K562 (cell line): ENCODE results near the gene RPL38. TPM values are rescaled to one million over a fixed set of nuclear protein-coding genes. Genes with fewer than 3 reads are reported as not detected.

ENCODE experiments used
- ATAC-seq: fragments of 200-7000 bp; cut with Tn5 transposase; 3 replicates; pipeline ENCODE4 v1.9.1; 2020; ENCODE audit warnings: moderate library complexity
- BruUV-seq: library from RNA; stranded (reverse); fragments of 400-500 nt; replicated peaks from 2 replicates; lab custom pipeline; 2021; lab: Mats Ljungman, UMichigan
- CTCF ChIA-PET: fragments of 300-600 bp; formaldehyde crosslinking; extraction: SDS; loops from one replicate; lab custom pipeline; 2021; ENCODE audit warnings: low intra/inter-chr PET ratio; lab: Yijun Ruan, JAX
- POLR2A ChIA-PET: fragments of 300-600, 350-650 bp; sonication (Branson Sonifier 250); formaldehyde crosslinking; extraction: SDS; loops from one replicate; lab custom pipeline; 2021; ENCODE audit warnings: antibody characterized with exemption, inconsistent platforms; lab: Yijun Ruan, JAX
- DNase-seq, 4 experiments: peaks; one replicate each; pipeline versions ENCODE4 v3.0.0 to v3.0.0-alpha.2; 2011 to 2018; ENCODE audit warnings: low spot score in 3 of 4, mixed read lengths in 3 of 4; ENCODE audit errors: extremely low read depth in 1 of 4
- FAIRE-seq: peaks from 2 replicates; lab custom pipeline; 2011; peaks lifted over from hg19 to GRCh38; lab: Jason Lieb, UNC
- H2AFZ ChIP-seq: 2 replicates; pipeline ENCODE4 v1.6.0; 2011; ENCODE audit warnings: low read depth, low read length, control low read depth, inconsistent platforms
- H3K27ac ChIP-seq: fragments of 200-600 bp; 3 replicates; pipeline ENCODE4 v1.8.0; 2011; ENCODE audit warnings: low read depth, mild to moderate bottlenecking, control low read depth, inconsistent platforms, low read length, moderate library complexity, mixed read lengths; ENCODE audit errors: extremely low read depth
- H3K27me3 ChIP-seq, 2 experiments: fragments of 300-600 bp in 1 of 2; 2 replicates in 1 of 2; 3 replicates in 1 of 2; pipeline versions ENCODE4 v1.6.0 to v1.8.0; 2011; ENCODE audit warnings: inconsistent platforms in 2 of 2, low read length in 2 of 2, mild to moderate bottlenecking in 1 of 2, mixed read lengths in 1 of 2, moderate library complexity in 1 of 2; ENCODE audit not compliant: control insufficient read depth in 2 of 2, insufficient read depth in 2 of 2
- H3K36me3 ChIP-seq: fragments of 300-600 bp; 3 replicates; pipeline ENCODE4 v1.8.0; 2011; ENCODE audit warnings: mild to moderate bottlenecking, low read length, inconsistent platforms; ENCODE audit not compliant: control insufficient read depth, insufficient read depth
- H3K4me1 ChIP-seq, 2 experiments: fragments of 200-600 bp in 1 of 2; replicated peaks in 1 of 2; 2 replicates in 1 of 2; 3 replicates in 1 of 2; pipeline versions ENCODE4 v1.5.1 to v1.8.0; 2011; ENCODE audit warnings: inconsistent platforms in 2 of 2, low read length in 2 of 2, mild to moderate bottlenecking in 1 of 2, mixed read lengths in 1 of 2, moderate library complexity in 1 of 2; ENCODE audit not compliant: control insufficient read depth in 2 of 2, insufficient read depth in 2 of 2
- H3K4me2 ChIP-seq: 2 replicates; pipeline ENCODE4 v1.6.1; 2011; ENCODE audit warnings: low read length, control low read depth, inconsistent platforms, mixed read lengths; ENCODE audit not compliant: insufficient read depth
- H3K4me3 ChIP-seq: fragments of 200-600 bp; sonication (generic), shearing (Covaris generic); 2 replicates; pipeline ENCODE4 v1.5.1; 2016; ENCODE audit warnings: control low read depth, inconsistent platforms
- H3K79me2 ChIP-seq: fragments of 200-600 bp; 3 replicates; pipeline ENCODE4 v1.8.0; 2011; ENCODE audit warnings: low read length, inconsistent platforms; ENCODE audit not compliant: control insufficient read depth, insufficient read depth
- H3K9ac ChIP-seq, 2 experiments: 2 replicates each; pipeline versions ENCODE4 v1.6.0 to v1.6.1; 2011; ENCODE audit warnings: low read depth in 2 of 2, low read length in 2 of 2, control low read depth in 1 of 2, inconsistent platforms in 1 of 2, mild to moderate bottlenecking in 1 of 2, mixed read lengths in 1 of 2; ENCODE audit not compliant: insufficient read depth in 1 of 2
- H3K9me1 ChIP-seq: one replicate; pipeline ENCODE4 v1.6.0; 2011; ENCODE audit warnings: inconsistent platforms, mild to moderate bottlenecking, low read length, moderate library complexity; ENCODE audit not compliant: control insufficient read depth, insufficient read depth
- H3K9me3 ChIP-seq: replicated peaks from 2 replicates; pipeline ENCODE4 v1.5.1; 2011; ENCODE audit warnings: low read depth, low read length, inconsistent platforms; ENCODE audit not compliant: control insufficient read depth, insufficient read depth
- H4K20me1 ChIP-seq: replicated peaks from 2 replicates; pipeline ENCODE4 v1.6.1; 2011; ENCODE audit warnings: low read length, inconsistent platforms, mixed read lengths; ENCODE audit not compliant: control insufficient read depth, insufficient read depth
- GABPA ChIP-seq: fragments of 200-800 bp; sonication (Bioruptor generic); conservative IDR thresholded peaks from 2 replicates; pipeline ENCODE4 v1.6.1; 2016; ENCODE audit warnings: low read depth, missing genetic modification characterization, missing compliant biosample characterization
- RAD51 ChIP-seq: fragments of 450-650 bp; IDR thresholded peaks from 2 replicates; pipeline ENCODE4 v1.7.1; 2016; ENCODE audit warnings: low read depth, mild to moderate bottlenecking, borderline replicate concordance
- TFE3 ChIP-seq: fragments of 450-650 bp; formaldehyde crosslinking; IDR thresholded peaks from 2 replicates; pipeline ENCODE4 v1.4.0; 2020; ENCODE audit warnings: mild to moderate bottlenecking, mixed read lengths
- WGBS: fragments of 100-300 bp; shearing (Covaris generic); methylation state at CpG from one replicate; pipeline ENCODE4 v1.1.6; 2016; ENCODE audit warnings: low coverage, mixed read lengths; ENCODE audit not compliant: insufficient coverage; ENCODE audit errors: missing lambda C conversion rate; 5-methylcytosine and 5-hydroxymethylcytosine counted together
- in situ Hi-C: fragments of 300-500 bp; cut with MboI; formaldehyde crosslinking; loops from 4 replicates; pipeline ENCODE4 v1.15.0; 2018; ENCODE audit warnings: inconsistent platforms, mixed read lengths
- intact Hi-C: fragments of 100-400 bp; cut with micrococcal nuclease; formaldehyde crosslinking; loops from 2 replicates; pipeline ENCODE4 v1.14.2; 2022
- polyA plus RNA-seq, 8 experiments: library from polyadenylated mRNA; depleted of rRNA in 4 of 8; stranded (reverse) in 5 of 8; unstranded in 3 of 8; fragments of >200 nt; fragmentation: Nextera tagmentation in 2 of 8; fragmentation: Illumina TruSeq in 1 of 8; extraction: Ambion mirVana in 2 of 8; extraction: Trizol in 1 of 8; gene quantifications; 2 replicates each; pipeline versions ENCODE4 v1.2.1 to v1.2.3, GENCODE V29; 2011 to 2014; ENCODE audit warnings: inconsistent platforms in 1 of 8, missing spikeins in 1 of 8
- total RNA-seq, 7 experiments: library from RNA; depleted of rRNA in 6 of 7; stranded (reverse); fragments of >200 nt in 6 of 7; fragmentation: Illumina TruSeq in 2 of 7; extraction: Trizol in 2 of 7; gene quantifications; 2 replicates each; pipeline versions ENCODE4 v1.2.1 to v1.2.3, GENCODE V29; 2011 to 2021; ENCODE audit warnings: low replicate concordance in 1 of 7

Gene RPL38
- total and polyA plus RNA-seq, 9 of the 15 experiments (the other 6 are each of a cell fraction or from before 2014, with no cell fraction given), result 1,224 to 3,864 (median 1,939) TPM

- no peaks in the 10 kb centered on the region; the same call in 1 of the 2 replicates for H4K20me1 ChIP-seq
Observed at GRCh38 chr17:74156878-74157277, 46.6 kb upstream of the RPL38 start.

More at GRCh38 chr17:74156878-74157277, 46.6 kb upstream of the RPL38 start:
- in situ Hi-C loops, result no loop called here
- Histone ChIP-seq H3K9me1 (no peaks in the 10 kb centered on the region), H3K36me3 (no peaks in the 10 kb centered on the region), H3K4me2 (no peak overlapping the region), H3K27ac (no peak overlapping the region), H3K9me3 (no peaks in the 10 kb centered on the region), H3K4me1 (no peaks in the 10 kb centered on the region; a peak in 2 of 5 replicates), H2AFZ (no peak overlapping the region), H3K79me2 (no peaks in the 10 kb centered on the region), H3K4me3 (no peak overlapping the region), H3K9ac (no peak overlapping the region), H3K27me3 (peaks cover 12 to 53% of the 10 kb centered on the region in 2 experiments; a peak in 4 of 5 replicates)
- CTCF ChIA-PET, result no interaction called here
- no peak for ATAC-seq
- peak; percentile 54; the same call in 1 of the 2 replicates for TF ChIP-seq RAD51
- peak; percentile 88 for TF ChIP-seq TFE3 (CRISPR knock-in tag)
- no peak for TF ChIP-seq GABPA (tag)
- FAIRE-seq, result no peak
- WGBS, result 1% methylated on average over 6 of the region's 6 CpGs
- no peak for DNase-seq
- intact Hi-C loops, result no loop called here
- POLR2A ChIA-PET, result interaction anchor here (0.7 kb wide), 1 partner anchor 55 kb away, joined by 4 read pairs; no protein-coding TSS in a partner anchor
- no TSS peak for BruUV-seq
